Activated CD4-positive, alpha-beta T cell treated with anti-CD3 and anti-CD28 coated beads for 4 hours (primary cell): ENCODE results near the gene RASIP1.
"Not testable (repeated sequence)": the region's sequence is repeated elsewhere in the genome, so short reads cannot be mapped to it uniquely, and the experiment has no call there.

Experiments used
- DNase-seq, 2 donors: peaks; one replicate each; pipeline ENCODE4 v3.0.0-alpha.2; 2020

RASIP1 gene, protein sequence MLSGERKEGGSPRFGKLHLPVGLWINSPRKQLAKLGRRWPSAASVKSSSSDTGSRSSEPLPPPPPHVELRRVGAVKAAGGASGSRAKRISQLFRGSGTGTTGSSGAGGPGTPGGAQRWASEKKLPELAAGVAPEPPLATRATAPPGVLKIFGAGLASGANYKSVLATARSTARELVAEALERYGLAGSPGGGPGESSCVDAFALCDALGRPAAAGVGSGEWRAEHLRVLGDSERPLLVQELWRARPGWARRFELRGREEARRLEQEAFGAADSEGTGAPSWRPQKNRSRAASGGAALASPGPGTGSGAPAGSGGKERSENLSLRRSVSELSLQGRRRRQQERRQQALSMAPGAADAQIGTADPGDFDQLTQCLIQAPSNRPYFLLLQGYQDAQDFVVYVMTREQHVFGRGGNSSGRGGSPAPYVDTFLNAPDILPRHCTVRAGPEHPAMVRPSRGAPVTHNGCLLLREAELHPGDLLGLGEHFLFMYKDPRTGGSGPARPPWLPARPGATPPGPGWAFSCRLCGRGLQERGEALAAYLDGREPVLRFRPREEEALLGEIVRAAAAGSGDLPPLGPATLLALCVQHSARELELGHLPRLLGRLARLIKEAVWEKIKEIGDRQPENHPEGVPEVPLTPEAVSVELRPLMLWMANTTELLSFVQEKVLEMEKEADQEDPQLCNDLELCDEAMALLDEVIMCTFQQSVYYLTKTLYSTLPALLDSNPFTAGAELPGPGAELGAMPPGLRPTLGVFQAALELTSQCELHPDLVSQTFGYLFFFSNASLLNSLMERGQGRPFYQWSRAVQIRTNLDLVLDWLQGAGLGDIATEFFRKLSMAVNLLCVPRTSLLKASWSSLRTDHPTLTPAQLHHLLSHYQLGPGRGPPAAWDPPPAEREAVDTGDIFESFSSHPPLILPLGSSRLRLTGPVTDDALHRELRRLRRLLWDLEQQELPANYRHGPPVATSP

DNA sequence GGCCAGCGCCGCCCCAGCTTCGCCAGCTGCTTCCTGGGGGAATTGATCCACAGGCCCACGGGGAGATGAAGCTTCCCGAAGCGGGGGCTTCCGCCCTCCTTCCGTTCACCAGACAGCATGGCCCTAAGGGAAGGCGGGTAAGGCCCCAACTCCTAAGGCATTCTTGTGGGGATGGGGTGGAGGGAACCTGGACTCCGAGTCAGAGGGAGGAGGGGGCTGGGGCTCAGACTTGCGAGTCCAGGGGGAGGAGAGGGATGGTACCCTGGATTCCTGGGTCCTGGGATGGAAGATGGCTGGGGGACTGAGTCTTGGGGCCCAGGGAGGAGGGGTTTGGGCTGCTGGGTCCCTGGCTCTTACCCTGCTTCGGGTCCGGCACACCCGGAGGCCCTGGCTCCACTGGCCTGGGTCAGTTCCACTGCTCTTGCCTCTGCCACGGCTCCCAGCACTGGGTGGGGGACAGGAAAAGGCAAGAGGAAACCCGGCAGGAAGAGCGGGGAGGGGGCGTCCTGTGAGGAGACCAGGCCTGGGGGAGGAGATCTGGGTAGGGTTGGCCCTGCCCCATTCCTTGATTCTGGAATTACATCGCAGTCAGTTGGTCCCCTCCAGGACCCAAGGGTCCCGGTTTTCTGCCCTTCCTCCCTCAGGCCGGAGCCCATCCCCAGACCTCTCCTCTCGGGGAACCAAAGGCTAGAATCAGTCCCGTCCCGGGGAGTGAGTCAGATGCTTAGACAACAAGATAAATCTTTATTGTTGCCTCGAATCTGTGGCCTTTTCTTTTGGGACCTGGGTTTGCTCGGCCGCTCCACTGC is at the start of gene RASIP1:
TSS of gene RASIP1 (minus strand) at position 447 of the 809 bp plus-strand sequence. CDS start at position 119, 328 bp downstream.
- DNase-seq, result no peak

DNA sequence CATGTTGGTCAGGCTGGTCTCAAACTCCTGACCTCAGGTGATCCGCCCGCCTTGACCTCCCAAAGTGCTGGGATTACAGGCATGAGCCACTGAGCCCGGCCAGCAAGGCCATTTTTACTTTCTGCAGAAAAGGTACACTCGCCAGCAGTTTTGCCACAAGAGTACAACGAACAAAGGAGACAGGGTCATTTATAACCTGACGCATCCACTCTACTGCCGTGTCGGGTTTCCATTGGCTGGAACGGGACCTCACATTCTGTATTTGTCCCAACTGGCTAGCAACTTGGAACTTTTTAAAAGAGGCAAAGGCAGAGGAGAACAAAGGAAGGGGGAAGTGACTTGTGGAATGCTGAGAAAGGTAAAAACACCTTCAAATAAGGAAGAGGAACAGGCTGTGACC is 46.9 kb upstream of the RASIP1 start:
- not testable (repeated sequence) for DNase-seq

DNA sequence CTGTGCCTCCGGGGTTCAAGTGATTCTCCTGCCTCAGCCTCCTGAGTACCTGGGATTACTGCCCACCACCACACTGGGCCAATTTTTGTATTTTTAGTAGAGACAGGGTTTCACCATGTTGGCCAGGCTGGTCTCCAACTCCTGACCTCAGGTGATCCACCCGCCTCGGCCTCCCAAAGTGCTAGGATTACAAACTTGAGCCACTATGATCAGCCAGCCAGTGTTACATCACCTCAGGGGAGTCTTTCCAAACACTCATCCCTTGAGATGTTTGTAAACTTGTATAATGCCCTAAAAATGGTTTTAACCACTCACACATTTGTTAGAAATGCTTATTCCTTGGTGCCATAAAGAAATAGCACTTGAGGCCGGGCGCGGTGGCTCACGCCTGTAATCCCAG is 46.0 kb upstream of the RASIP1 start:
- DNase-seq, result not testable (repeated sequence)

DNA sequence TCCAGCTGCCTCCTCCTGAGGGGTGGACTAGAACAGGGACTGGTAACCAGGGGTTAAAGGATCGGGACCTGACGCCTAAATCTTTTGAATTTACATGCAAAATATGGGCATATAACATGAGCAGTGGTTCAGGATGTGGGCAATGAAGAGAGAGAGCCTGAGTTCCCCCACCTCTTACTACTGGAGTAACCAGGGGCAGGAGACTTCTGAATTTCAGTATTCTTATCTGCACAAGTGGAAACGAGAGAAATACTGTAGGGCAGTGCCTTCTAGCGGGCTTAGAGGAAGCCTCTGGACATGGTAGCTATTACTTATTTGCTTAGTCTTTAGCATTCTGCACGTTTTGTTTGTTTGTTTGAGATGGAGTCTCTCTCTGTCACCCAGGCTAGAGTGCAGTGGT is 44.1 kb upstream of the RASIP1 start:
- DNase-seq, result no peak

DNA sequence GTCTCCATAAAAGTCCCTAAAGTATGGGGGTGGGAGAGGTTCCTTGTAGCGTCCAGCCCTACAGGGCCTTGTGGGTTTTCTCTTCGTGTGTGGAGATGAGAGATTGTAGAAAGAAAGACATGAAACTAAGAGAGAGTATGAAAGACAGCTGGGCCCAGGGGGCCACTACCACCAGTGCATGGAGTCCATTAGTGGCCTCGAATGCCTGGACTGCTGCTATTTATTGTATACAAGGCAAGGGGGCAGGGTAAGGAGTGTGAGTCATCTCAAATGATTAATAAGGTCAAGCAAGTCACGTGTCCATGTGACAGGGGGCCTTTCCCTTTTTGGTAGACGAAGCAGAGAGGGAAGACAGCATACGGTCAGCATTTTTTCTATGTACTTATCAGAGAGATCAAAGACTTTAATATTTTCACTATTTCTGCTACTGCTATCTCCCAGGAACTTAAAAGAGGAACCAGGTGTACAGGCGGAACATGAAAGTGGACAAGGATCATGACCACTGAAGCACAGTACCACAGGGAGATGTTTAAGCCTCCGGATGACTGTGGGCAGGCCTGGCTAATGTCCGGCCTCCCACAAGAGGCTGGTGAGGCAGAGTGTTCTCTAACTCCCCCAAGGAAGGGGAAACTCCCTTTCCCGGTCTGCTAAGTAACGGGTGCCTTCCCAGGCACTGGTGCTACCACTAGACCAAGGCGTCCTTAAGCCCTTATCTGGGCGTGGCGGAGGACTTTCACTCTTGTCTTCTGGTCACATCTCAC is 40.4 kb upstream of the RASIP1 start:
- no peak for DNase-seq

DNA sequence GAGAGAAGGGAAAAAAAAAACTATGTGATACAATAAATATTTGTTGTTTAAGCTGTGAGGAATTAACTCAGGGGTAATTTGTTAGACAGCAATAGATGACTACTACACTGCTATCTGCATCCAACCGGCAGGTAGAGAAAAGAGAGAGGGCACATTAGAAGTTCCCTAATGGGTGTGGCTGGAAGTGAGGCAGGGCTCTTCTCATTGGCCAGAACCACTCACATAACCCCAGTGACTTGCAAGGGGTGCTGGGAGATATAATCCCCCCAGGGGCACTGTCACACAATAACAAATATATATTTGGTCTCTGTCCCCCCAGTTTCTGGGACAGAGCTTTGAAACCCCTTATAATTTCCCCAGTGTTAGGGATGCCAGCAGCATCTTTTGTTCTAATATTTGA is 39.2 kb upstream of the RASIP1 start:
- no peak for DNase-seq

DNA sequence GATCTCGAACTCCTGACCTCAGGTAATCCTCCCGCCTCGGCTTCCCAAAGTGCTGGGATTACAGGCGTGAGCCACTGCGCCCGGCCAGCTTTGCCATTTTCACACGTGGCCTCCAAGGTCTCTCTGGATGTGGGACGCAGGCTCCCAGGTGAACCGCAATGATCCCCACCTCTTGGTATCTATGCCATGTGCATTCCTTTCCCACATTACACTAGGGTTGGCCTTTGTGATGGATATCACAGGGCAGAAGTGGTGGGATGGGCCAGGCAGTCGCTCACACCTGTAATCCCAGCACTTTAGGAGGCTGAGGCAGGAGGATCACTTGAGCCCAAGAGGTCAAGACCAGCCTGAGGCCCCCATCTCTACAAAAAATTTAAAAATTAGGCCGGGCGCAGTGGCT is 37.3 kb upstream of the RASIP1 start:
- no peak for DNase-seq

DNA sequence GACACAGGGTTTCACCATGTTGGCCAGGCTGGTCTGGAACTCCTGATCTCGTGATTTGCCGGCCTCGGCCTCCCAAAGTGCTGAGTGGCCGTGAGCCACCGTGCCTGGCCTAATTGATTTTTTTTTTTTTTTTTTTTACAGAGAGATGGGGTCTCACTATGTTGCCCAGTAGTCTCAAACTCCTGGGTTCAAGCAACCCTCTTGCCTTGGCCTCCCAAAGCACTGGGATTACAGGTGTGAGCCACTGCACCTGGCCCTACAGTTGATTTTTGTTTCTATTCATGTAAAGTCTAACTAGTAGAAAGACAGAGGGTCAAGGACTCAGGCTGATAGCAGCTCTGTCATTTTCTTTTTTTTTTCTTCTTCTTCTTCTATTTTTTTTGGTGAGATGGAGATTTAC is 36.7 kb upstream of the RASIP1 start:
- no peak for DNase-seq

DNA sequence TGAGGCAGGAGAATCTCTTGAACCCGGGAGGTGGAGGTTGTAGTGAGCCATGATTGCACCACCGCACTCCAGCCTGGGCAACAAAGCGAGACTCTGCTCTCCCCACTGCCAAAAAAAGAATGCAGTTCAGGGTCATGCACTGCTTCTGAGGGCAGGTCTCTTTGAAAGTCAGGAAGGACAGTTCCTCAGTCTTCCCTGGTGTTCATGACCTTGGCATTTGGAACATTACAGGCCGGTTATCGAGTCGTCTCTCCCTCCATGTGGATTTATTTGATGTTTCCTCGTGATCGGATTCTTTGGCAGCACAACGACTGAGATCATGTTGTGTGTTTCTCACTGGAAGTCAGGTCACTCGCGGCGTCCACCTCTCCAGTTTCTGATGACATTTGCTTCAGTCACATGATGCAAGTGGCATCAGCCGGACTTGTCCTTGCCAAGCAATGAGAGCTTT is 32.1 kb upstream of the RASIP1 start:
- no peak for DNase-seq

DNA sequence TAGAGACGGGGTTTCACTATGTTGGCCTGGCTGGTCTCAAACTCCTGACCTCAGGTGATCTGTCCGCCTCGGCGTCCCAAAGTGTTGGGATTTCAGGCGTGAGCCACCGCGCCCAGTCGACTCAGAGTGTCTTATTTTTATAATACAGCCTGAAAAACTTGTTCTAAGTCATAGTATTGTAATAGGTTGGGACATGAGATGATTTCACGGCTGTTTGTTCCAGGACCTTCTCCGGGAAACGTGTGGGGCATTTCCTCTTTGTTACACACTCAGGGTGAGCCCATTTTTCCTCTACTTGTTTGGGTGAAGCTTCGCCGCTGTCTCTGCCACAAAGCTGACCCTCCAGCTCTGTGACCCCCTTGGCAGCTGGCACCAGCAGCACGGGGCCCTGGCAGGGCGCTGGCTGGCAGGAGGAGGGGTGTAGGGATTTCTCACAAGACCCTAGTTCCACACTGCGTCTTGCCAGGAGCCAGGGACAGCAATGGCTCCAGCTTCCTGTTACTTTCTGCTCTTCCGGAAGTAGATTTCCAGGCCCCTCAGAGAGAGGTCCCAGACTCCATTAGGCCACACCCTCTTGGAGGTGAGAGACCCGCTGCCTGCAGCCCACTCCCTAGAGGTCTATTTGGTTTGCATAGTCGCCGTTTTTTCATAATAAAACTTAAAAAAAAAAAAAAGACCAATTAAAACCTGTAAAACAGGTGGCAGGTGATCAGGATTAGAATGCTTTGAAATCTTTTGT is 30.5 kb upstream of the RASIP1 start:
- no peak for DNase-seq

DNA sequence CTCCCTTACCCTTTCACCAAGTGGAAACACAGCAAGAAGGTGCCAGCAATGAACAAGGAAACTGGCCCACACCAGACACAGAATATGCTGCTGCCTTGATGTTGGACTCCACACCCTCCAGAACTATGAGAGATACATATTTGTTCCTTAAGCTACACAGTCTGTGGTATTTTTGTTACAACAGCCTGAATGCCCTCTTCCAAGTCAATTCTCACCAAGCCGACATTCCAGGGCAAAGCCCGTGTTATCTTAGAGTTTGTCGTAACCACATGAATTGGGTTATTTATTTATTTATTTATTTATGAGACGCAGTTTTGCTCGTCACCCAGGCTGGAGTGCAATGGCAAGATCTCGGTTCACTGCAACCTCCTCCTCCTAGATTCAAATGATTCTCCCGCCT is 29.9 kb upstream of the RASIP1 start:
- no peak for DNase-seq

DNA sequence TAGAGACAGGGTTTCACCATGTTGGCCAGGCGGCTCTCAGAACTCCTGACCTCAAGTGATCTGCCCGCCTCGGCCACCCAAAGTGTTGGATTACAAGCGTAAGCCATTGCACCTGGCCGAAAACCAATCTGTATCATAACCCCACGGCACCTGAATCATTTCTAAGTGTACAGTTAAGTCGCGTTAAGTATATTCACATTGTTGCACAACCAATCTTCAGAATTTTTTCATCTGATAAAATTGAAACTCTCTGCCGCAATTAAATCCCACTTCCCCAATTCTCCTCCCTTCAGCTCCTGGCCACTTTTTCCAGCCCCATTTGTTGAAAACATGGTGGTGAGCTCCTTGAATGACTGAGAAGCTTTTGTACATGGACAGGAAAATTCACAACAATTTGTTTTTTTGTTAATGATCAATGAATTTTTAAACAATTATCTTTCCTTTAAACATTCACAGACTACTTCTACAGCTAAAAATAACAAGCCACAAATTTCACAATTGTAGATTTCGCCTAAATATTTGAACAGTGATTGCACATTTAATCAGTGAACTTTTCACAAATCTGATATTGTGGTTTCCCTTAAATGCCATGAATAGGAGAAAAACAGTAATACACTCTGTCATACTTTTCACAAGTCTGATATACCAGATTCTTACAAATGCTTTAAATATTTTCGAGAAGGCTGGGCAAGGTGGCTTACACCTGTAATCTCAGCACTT is 28.7 kb upstream of the RASIP1 start:
- DNase-seq, result no peak

DNA sequence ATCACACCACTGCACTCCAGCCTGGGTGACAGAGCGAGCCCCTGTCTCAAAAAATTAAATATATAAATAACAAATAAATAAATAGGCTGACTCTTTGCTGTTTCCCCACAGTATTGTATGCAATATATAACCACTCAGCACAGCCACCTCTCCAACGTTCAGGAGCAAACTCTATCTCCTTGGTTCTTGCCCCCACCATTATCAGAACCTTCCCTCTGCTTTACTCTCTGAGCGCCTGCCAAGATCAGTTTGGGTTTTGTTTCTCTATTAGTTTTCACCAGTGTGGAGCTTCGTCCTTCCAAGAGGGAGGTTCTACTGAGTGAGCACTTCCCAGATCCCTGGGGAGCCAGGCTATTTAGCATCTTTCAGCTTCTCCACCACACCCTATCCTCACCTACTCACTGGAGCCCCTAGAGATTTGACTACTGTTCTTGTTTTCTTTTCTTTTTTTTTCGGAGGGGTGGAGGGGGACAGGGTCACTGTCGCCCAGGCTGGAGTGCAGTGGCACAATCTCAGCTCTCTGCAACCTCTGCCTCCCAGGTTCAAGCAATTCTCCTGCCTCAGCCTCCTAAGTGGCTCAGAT is 27.9 kb upstream of the RASIP1 start:
- DNase-seq, result not testable (repeated sequence)

DNA sequence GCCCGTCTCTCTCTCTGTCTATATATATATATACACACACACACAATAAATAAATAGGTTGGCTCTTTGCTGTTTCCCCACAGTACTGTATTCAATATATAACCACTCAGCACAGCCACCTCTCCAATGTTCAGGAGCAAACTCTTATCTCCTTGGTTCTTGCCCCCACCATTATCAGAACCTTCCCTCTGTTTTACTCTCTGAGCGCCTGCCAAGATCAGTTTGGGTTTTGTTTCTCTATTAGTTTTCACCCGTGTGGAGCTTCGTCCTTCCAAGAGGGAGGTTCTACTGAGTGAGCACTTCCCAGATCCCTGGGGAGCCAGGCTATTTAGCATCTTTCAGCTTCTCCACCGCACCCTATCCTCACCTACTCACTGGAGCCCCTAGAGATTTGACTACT is 25.4 kb upstream of the RASIP1 start:
- not testable (repeated sequence) for DNase-seq

DNA sequence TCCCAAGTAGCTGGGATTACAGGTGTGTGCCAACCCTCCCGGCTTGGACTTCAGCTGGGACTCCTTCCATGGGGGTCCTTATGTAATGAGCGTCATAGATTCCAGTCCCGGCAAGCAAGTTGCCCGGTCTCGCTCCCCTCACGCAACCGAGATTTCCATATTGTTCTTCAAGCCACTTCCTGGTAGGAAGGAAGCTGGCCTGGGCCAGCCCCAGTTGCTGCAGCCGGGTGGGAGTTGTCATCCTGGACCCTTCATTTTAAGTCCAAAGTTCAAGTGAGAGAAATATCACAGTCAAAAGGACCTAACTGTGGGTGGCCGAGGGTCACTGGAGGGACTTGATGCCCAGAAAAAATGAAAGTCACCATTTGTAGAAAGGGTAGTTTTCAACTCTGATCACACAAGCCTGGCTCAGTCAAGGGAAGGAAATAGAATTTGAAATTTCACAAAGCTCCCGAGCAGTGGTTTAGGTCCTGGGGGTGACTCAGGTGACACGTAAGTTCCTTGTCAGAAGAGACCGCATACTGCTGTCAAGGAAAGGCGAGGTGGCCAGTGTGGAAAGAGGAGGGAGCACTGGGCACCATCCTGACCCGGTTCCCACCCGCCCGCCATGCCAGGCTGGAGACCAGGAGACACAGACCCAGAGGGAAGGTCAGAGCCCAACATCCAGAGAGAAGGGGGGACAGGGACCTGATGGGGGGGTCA is 20.2 kb upstream of the RASIP1 start:
- DNase-seq, result no peak

DNA sequence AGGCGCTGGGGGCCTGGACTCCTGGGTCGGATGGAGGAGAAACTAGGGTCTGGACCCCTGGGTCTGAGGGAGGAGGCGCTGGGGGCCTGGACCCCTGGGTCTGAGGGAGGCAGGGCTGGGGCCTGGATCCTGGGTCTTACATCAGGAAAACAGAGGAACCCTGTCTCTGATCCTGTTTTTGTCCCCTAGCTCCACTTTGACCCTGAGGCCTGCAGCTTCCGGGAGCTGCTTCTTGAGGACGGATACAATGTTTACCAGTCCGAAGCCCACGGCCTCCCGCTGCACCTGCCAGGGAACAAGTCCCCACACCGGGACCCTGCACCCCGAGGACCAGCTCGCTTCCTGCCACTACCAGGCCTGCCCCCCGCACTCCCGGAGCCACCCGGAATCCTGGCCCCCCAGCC is 17.3 kb upstream of the RASIP1 start:
- DNase-seq, result no peak

DNA sequence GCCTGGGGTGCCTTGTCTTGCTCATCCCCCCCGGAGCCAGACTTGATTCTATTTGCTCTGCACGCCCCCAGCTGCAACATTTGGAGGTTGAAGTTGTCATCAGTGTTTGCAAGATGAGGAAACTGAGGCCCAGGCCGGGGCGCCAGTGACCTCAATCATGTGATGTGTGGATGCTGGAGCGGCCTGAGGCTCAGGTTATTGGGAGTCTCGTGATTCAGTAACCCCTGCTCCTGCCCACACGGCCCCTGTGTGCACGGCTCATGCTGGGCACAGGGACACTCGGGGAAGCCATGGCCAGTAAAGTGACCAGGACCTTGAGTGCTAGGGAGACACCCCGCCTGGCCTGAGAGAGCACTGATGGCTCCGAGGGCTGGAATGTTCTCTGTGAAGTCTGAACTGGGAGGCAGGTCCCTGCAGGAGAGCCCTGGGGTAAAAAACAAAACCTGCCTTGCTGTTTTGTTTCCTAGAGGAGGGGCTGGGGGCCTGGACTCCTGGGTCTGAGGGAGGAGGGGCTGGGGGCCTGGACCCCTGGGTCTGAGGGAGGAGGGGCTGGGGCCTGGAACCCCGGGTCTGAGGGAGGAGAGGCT is 16.8 kb upstream of the RASIP1 start:
- no peak for DNase-seq

DNA sequence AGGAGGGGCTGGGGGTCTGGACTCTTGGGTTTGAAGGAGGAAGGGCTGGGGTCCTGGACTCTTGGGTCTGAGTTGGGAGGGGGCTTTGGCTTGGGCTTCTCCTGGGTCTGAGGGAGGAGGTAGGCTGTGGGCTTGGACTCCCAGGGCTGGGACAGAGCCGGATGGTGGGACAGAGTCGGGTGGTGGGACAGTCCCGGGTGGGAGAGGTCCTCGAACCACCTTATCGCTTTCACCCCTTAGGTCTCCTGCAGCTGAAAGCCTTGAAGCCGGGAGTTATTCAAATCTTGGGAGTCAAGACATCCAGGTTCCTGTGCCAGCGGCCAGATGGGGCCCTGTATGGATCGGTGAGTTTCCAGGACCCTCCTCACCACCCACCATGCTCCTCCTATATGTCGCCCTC is 16.3 kb upstream of the RASIP1 start:
- no peak for DNase-seq

DNA sequence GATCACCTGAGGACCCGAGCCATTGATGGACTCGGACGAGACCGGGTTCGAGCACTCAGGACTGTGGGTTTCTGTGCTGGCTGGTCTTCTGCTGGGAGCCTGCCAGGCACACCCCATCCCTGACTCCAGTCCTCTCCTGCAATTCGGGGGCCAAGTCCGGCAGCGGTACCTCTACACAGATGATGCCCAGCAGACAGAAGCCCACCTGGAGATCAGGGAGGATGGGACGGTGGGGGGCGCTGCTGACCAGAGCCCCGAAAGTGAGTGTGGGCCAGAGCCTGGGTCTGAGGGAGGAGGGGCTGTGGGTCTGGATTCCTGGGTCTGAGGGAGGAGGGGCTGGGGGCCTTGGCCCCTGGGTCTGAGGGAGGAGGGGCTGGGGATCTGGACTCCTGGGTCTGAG is 15.8 kb upstream of the RASIP1 start:
- DNase-seq, result no peak
